ENCODE results near the gene PDE7B. TPM values are rescaled to one million over a fixed set of nuclear protein-coding genes. Genes with fewer than 3 reads are reported as not detected.

The PDE7B gene
- total and polyA plus RNA-seq, 9 of the 15 experiments (the other 6 are each of a cell fraction or from before 2014, with no cell fraction given) = 0.01 TPM; not detected in 8

DNA sequence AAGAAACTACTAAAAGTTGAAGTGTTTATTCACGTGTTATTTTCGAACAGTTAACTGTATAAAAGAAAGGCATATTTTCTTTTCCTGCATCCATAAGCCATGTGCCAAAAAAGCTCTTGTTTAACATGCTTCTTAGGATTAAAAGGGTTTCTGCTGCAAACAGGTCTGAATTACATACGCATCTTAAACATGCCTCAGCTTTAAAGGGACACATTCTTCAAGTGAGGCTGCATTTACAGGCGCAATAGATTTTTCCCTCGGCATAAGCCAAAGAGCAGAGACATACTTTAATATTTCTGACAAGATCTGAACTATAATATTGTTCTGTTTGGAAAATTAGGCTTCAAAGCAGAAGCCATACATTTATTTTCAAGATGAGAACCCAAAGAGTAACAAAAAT is 39.4 kb downstream of the PDE7B start:
- TF ChIP-seq TEAD2 (tag; IDR thresholded peaks at IDR 0.05) (no peak), BRF2 (IDR thresholded peaks at IDR 0.05; ENCODE audit: borderline replicate concordance, insufficient read depth, insufficient read length) (no peak), USF2 (CRISPR knock-in tag; IDR thresholded peaks at IDR 0.05) (no peak), BACH1 (tag; IDR thresholded peaks at IDR 0.05) (no peak), POLR2AphosphoS2 (IDR thresholded peaks at IDR 0.05; ENCODE audit: low read length) (no peak), NELFE (IDR thresholded peaks at IDR 0.05; ENCODE audit: insufficient read depth, insufficient read length) (no peak), NFE2 (IDR thresholded peaks at IDR 0.05; ENCODE audit: low read depth) (no peak), RBFOX2 (IDR thresholded peaks at IDR 0.05; ENCODE audit: low read depth, low read length) (no peak), ZNF57 (CRISPR knock-in tag; IDR thresholded peaks at IDR 0.05) (no peak), GTF2A2 (tag; IDR thresholded peaks at IDR 0.05) (no peak)
- CTCF ChIA-PET (ENCODE audit: low intra/inter-chr PET ratio) = no interaction called here
- H3K4me3 ChIP-seq = no peak overlapping the region
- DNase-seq (ENCODE audit: extremely low read depth in 1 of 4, low spot score in 3 of 4) = no peak
- H3K79me2 ChIP-seq (ENCODE audit: control insufficient read depth, insufficient read depth, low read length) = no peaks in the 10 kb centered on the region
- no peaks in the 10 kb centered on the region for H3K9me3 ChIP-seq (replicated peaks; ENCODE audit: control insufficient read depth, insufficient read depth, low read depth, low read length)
- ATAC-seq = no peak
- POLR2A ChIA-PET = no interaction called here
- no peaks in the 10 kb centered on the region for H3K36me3 ChIP-seq (ENCODE audit: control insufficient read depth, insufficient read depth, low read length)
- no peak overlapping the region for H3K27ac ChIP-seq (ENCODE audit: extremely low read depth, low read depth, low read length)
- H3K9ac ChIP-seq (ENCODE audit: insufficient read depth in 1 of 2, low read depth in 2 of 2, low read length in 2 of 2) = no peak overlapping the region
- WGBS (ENCODE audit: insufficient coverage, low coverage, missing lambda C conversion rate) = 0% methylated on average over 5 of the region's 5 CpGs
- no peaks in the 10 kb centered on the region for H3K27me3 ChIP-seq (ENCODE audit: control insufficient read depth in 2 of 2, insufficient read depth in 2 of 2, low read length in 2 of 2)
- no peaks in the 10 kb centered on the region for H4K20me1 ChIP-seq (replicated peaks; ENCODE audit: control insufficient read depth, insufficient read depth, low read length)
- intact Hi-C loops (cut with micrococcal nuclease) = loop anchor here (10.0 kb wide), 1 partner anchor 216 kb away; no protein-coding TSS in a partner anchor
- H3K4me2 ChIP-seq (ENCODE audit: insufficient read depth, low read length) = no peak overlapping the region
- H3K9me1 ChIP-seq (ENCODE audit: control insufficient read depth, insufficient read depth, low read length) = no peaks in the 10 kb centered on the region
- FAIRE-seq = no peak
- H3K4me1 ChIP-seq (replicated peaks in 1 of 2; ENCODE audit: control insufficient read depth in 2 of 2, insufficient read depth in 2 of 2, low read length in 2 of 2) = no peaks in the 10 kb centered on the region
- H2AFZ ChIP-seq (ENCODE audit: low read depth, low read length) = no peak overlapping the region
- in situ Hi-C loops (cut with MboI) = no loop called here
- no TSS peak for BruUV-seq (replicated peaks)
